GM18861 (cell line): ENCODE measurements around the gene CTXN3.

ENCODE experiments used
- ATAC-seq: cut with Tn5 transposase; IDR thresholded peaks from one replicate; pipeline ENCODE4 v1.9.1; 2021; ENCODE audit not compliant: unreplicated experiment

CTXN3 gene

DNA sequence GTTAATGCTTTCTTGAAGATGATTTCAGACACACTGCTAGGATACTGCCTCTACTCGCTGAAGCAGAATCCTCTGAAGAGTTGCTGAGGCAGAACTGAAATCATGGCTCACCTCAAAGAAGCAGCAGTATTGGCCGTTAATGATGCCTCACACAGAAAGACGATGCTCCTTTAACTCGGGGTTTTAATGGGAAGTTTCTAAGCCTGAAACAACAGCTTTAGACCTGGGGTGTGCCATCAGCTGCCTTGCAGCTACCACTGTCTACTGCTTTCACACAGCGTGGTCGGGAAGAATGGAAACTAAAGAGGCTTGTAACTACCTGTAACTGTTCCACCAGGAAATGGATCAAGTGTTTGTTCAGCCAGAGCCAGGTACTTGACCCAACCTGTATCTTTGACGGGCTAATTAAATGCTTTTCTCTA lies at the start of gene CTXN3:
Gene CTXN3 (plus strand): TSS at position 65 of the 422 bp plus-strand sequence. CDS start 8,440 bp downstream, outside the sequence.
- ATAC-seq = no peak

DNA sequence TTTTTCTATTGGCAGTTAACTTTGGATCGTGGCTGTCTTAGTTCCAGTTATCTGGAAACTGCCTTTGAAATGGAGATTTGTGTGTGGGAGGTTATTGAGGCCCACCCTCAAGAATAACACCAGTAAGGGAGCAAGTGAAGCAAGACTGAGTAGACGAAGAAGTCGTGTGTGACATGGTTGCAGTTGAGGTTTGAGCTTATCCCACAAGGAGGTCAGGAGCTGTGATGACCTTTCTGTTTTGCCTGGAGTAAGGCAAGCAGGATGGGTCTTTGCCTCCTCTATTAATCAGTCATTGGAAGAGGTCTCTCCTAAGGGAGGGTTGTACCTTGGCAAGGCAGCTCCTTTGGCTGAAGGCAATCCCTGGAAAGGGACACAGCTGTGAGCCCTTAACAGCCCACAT lies 49.6 kb upstream of the CTXN3 start:
- no peak for ATAC-seq

DNA sequence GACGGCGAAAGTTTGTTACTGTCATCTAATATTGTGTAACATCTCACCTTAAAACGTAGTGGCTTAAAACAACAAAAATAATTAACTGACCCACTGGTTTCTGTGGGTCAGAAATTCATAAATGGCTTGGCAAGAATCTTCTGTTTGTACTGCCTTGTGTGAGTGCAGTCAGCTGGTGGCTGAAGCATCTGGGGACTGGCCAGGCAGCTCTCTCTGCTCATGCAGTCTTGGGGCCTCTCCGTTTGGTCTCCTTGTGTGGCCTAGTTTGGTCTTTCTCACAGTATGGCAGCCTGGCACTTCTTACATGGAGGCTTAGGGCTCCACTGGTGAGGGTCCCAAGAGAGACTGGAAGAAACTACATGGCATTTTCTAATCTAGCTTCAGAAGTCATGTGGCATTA lies 49.0 kb upstream of the CTXN3 start:
- ATAC-seq = no peak

DNA sequence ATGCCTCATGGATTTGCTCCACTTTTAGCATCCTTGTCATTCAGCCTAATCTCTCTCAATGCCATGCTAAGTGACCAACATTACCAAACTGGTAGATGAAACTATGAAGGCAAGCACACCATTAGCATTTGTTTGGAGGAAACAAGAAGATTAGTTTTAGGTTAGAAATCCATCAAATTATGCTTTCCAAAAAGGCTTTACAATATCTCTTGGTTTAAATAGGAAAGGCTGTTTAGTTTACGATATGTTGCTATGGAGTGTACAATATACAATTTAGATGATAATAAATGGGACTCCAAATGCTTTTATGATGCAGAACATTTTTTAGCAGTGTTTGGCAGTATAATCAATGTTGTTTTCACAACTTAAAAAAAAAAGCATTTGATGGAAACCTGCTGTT lies 47.8 kb upstream of the CTXN3 start:
- no peak for ATAC-seq

DNA sequence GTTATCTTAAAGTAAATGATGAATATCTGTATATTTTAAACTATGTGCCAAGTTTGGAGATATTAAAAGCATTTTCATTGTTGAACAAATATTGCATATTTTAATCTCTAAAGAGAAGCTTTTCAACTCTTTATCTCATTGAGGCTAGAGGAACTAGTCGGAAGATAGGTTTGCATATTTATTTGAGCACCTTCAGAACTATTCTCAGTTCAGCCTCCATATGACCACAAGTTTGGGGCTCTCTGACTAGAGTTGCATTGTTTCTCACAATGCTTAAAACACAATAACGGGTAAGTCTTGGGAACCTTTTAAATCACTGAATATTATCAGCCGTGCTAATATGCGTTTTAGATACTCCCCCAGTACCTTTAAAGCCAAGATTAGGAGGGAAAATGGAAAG lies 47.3 kb upstream of the CTXN3 start:
- ATAC-seq = no peak

DNA sequence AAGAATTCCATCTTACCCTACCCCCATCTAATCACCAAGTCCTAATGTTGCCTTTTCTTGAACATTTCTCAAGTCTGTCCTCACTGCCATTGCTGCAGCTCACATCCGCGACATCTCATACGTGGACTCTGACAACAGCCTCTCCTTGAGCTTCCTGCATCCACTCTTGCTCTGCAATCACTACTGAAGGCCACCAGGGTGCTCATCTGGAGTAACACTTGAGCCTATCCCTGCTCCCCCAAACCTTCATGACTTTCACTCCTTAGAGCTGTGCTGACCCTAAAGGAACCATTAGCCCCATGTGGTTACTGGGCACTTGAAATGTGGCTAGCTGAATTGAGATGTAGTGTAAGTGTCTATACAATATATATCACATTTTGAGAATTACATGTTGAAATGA lies 46.4 kb upstream of the CTXN3 start:
- ATAC-seq = no peak

DNA sequence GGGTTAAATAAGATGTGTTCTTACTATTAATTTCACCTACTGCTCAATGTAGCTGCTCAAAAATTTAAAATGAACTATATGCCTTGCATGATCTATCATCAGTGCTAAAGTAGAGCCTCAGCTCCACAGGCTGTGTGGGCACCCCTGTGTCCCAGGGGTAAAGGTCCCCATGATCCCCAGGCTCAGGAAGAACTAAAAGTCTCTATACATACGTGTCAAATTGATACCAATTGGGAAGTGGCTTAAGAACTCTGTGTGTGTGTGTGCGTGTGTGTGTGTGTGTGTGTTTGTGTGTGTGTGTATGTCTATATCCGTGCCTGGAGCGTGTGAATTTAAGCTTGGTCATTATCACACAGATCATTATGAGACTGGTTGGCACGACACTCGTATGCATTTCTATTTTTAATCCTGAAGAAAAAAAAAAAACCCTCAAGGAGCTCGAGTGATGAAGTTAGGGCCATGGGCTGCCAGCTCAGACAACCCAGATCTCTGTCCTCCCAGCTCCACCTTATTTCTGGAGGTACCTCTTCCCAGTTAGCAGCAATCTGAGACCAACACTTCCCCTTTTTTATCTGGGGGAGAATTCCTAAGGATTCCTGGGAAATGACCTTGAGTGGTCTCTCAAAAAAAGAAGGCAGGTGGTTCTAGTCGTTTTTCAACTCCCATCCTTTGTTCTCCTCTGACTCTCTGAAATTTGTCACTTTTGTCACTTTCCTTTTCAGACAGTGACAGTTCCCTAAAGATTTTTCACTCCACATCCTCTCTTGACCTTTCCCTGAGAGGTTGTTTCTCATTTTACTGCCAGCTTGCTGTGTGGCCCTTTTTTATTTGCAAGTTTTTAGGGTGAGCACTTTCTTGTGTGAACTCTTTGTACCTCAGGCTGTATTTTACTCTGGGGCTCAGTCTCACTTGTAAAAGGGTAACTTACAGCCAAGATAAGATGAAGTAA lies 45.7 kb upstream of the CTXN3 start:
- no peak for ATAC-seq

DNA sequence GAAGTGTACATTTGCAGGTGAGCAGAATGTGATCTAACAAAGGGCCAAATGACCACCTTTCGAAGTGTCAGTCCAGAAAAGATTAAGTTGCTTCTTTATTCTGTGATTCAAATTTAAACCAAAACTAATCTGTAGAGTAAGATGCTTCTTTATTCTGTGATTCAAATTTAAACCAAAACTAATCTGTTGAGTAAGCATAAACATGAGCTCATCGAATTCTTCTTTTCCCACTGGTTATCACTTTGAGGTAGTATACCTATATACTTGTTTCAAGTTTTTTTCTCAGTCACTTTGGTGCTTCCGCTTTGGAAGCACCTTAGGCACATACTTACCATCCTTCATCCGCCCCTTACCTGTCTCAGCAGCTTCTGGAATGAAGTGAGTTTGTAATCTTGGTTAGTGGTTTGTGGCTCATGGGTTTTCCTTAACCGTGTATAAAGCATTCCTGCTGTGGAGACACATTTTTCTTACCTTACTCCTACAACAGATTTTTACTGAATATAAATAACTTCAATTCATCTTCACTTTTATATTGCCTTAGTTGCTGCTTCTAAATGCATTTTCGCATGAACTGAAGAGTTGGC lies 40.7 kb upstream of the CTXN3 start:
- no peak for ATAC-seq

DNA sequence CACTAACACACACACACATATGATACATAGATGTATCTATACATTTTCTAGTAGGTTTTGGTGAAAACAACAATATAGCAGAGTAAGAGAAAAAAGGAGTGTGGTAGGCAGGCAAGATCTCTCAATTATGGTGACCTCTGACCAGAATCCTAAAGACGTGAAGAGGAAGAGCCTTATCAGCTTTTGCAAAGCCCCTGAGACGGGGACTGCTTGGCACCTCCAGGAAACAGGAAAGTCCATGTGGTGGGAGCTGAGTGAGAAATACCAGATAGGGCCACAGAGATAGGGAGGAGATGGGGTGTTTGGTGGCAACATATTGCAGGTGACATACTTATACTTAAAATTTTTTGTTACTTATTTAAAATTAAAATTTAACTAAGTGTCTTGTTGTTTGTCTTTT lies 39.9 kb upstream of the CTXN3 start:
- ATAC-seq = no peak

DNA sequence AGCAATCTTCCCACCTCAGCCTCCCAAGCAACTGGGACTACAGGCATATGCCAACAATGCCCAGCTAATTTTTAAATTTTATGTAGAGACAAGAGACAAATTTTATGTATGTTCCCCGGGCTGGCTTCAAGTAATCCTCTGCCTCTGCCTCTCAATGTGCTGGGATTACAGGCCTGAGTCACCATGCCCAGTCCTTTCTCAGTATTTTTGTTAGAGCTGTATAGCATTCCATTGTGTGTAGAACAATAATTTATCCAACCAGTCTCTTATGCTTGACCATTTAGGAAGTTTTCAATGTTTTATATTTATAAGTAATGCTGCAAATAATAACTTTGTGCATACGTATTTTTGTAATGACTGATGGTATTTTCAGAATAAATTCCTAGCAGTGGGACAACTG lies 38.9 kb upstream of the CTXN3 start:
- ATAC-seq = no peak

DNA sequence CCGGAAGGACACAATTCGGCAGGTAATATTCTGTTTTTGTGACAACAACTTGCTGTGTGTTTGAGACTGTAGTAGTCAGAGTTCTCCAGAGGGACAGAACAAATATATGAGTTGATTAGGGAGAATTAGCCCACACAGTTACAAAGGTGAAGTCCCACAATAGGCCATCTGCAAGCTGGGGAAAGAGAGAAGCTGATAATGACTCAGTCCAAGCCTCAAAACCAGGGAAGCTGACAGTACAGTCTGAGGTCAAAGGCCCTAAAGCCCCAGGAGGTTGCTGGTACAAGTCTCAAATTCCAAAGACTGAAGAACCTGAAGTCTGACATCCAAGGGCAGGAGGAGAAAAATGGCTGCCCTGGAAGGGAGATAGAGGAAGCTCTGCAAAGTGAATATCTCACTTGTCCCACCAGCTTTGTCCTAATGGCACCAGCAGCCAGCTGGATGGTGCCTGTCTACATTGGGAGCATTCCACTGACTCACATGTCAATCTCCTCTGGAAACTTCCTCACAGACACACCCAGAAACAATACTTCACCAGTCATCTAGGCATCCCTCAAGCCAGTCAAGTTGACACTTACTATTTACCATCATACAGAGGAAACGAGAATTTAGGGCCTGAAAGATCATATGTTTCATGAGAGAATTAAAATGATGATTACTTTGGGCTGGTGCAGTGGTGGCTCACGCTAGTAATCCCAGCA lies 36.3 kb upstream of the CTXN3 start:
- ATAC-seq = no peak

DNA sequence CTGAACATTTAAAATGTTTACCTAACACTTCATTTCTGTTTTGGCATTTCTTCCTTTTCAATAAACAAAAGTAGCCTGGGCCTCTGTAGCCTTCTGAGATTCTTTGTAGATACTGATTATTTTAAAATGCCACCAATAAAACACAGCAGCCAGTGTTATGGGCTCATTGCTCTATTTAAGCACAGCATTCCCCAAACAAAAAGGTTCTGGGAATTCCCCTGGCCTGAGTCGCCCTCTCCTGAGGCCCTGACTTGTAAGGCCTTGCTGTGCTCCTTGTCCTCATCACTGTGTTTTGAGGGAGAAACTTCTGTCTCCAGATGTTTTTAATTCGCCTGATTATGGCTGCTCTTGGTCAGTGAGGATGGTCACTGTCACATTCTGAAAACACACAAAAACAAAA lies 33.0 kb upstream of the CTXN3 start:
- no peak for ATAC-seq

DNA sequence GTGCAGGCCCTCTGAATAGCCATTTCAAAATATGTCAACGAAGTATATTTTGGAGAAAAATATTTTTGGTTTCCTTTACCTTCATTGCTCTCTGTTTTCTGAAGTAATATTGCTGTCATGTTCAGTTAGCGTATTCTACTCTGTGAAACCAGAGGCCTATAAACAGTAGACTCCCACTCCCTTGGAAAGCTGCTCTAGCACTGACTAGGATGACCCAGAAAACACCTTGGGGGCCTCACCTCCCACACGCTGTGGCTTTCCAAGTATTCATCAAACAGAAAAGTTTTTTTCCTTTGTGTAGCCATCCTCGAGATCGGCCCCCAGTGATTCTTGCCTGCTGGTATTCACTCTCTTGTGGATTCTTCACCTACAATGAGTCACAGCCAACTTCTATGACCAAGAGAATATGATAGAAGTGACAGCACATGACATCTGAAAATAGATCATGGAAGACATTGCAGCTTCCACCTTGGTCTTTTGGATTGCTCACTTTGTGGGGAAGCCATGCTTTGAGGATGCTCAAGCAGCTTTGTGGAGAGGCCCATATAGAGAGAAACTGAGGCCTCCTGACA lies 28.9 kb upstream of the CTXN3 start:
- ATAC-seq = no peak

DNA sequence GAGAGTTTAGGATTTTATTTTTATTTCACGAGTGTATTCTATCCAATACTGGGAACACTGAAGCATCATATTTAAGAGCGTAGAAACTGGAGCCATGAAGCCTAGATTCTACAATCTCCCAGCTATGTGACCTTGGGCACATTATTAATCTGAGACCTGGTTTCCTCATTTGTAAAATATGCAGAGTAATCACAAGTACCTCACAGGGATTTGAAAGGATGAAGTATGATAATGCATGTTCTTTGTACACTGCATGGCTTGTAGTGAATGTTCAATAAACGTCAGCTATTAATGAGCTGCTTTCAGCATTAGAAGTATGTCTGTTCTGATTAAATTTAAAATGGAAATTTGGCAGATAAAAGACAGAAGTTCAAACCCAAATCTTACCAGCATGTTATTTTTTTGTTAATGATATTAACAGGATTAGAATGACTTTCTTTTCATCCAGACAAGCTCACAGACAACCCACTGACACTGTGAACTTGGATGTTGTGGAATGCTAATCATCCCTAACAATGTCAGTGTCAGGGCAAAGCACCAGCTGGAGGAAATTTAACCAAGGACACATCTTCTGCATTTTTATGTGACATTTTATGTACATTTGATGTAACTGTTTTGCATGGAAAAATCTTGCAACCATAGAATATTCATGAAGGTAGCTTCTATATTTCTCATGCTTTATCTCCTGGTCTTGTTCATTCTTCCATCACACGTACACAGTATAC lies 27.1 kb upstream of the CTXN3 start:
- no peak for ATAC-seq

DNA sequence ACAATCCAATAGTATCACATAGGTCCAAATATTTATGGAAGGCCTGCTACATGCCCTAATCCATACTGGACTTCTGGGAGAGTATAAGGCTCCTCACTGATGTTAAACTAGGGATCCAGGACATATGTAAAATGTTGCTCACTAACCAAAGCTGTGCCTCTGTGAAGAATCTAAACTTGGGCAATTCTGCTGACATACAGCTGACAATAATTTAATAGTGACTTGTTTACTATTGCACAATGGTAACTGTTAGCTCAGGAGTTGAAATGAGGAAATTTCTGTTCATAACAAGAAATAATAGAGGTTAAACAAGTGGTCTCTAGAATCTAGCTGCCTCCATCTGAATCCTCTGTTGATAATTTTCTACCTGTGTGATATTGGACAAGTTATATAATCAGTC lies 14.9 kb upstream of the CTXN3 start:
- no peak for ATAC-seq

DNA sequence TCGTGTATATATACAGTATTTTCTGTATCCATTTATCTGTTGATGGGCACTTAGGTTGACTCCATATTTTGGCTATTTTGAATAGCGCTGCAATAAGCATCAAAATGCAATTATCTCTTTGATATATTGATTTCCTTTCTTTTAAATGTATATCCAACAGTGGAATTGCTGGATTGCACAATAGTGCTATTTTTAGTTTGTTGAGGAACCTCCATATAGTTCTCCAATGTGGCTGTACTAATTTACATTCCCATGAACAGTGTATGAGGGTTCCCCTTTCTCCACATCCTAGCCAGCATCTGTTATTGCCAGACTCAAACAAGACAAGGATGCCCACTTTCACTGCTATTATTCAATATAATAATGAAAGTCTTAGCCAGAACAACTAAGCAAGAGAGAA lies 9.1 kb upstream of the CTXN3 start:
- no peak for ATAC-seq

DNA sequence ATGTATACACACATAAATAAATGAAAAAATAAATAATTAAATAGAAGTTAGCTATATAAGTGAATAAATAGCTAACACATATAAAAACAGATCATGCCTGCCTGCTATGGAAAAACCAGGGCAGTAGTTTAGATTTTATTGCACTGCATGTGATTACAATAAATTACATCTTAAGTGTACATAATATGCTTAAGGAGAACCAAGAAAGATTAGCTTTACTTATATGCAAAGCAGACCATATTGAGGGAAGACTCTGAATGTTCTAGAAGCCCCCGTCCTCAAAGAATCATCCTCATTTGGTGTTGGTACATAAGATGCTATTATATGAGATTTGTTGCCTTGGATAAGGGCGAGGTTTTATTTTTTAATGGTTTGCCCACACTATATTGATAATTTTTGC lies 5.9 kb upstream of the CTXN3 start:
- ATAC-seq = no peak

DNA sequence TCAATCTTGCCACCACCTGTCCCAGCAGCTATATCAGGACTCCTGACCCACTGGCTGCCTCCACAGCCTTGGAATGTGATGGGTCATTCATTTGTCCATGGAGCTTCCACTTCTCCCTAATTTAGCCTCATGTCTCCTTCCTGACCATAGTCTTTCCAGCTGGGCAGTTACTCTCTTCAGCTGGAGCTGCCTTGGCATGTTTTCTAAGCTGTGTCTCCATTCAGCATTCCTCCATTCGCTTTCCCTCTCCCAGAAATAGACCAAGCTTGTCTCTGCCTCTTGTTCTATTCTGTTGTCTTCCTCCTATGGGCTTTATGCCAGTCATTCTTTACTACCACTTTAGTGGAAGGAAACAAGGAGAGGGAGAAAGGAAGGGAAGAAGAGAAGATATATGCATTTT lies 5.3 kb upstream of the CTXN3 start:
- no peak for ATAC-seq

DNA sequence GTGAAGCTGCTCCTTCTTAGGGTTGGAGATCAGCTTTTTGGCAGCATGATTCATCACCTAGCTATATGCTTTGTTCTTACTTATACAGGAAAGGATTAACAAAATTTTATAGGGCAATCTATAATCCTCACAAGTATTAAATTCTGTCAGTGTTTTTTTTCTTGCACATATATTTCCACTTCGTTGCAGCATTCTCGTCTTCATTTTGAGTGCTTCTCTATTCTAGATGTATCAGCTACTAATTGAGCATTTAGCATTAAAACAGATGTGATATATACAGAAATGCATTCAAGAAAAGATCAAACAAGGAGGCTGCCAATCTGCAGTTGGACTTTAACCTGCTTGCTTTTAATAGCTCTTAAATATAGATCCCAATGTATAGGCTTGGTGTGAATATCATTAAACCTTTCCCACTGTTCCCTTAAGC lies 3.6 kb upstream of the CTXN3 start:
- ATAC-seq = no peak

DNA sequence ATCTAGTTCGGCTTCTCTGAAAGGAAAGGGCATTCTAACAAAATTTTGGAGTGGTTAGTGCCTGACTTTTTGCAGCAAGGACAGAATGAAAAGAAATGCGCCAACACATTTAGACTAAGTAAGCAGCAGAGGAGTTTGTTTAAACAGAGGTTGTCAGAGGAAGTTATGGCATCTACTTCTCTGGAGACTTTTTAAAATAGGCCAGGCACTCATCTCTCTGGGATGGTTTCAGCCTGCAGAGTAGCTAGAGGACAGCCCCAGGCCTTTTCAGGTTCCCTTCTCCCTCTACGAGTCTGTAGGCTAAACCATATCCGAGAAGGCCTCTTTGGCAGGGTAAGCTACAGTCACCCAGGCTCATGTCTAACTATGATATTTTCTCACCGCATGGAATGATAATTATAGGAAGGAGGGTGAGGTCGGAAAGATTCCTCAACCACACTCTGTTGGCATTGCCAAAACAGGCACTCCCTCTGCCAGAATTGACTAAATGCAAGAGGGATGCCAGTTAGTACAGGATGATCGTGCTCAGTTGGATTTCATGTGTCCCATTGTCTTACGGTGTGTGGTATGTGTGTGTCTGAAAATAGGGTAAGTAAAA lies 1.4 kb upstream of the CTXN3 start:
- no peak for ATAC-seq

DNA sequence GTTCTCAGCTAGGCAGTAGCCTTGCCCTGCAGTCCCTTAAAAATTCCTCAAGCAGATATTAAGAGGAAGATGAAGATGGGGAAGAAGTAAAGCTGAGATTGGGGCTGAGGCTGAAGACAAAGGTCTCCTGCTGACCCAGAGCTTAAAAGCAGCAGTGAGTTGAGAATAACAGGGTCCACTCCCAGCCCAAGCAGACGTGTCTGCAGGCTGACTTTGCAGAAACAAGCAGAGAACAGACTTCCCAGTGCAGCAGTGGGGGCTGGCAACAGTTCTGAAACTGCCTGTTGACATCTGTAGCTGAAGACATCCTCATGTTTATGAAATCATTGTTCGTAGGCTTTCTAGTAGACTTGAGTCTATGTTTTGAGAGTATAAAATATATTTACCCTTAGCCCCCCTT lies 1.1 kb downstream of the CTXN3 start:
- ATAC-seq = no peak
